IPS-18a (cell line): ENCODE data around the gene SHMT2.

Experiments used
- H3K27ac ChIP-seq: one replicate; pipeline ENCODE4 v1.5.1; 2013; ENCODE audit warnings: low read length
- H3K27me3 ChIP-seq: one replicate; pipeline ENCODE4 v1.6.1; 2013; ENCODE audit warnings: mild to moderate bottlenecking, low read length; ENCODE audit not compliant: control insufficient read depth, insufficient read depth
- H3K36me3 ChIP-seq: one replicate; pipeline ENCODE4 v1.6.1; 2013; ENCODE audit warnings: low read depth, low read length; ENCODE audit not compliant: control insufficient read depth
- H3K4me1 ChIP-seq: one replicate; pipeline ENCODE4 v1.6.1; 2013; ENCODE audit warnings: low read depth, low read length; ENCODE audit not compliant: control insufficient read depth
- H3K4me3 ChIP-seq: one replicate; pipeline ENCODE4 v1.5.1; 2013; ENCODE audit warnings: low read length
- H3K9ac ChIP-seq: one replicate; pipeline ENCODE4 v1.6.1; 2013; ENCODE audit warnings: mild to moderate bottlenecking, low read length, moderate library complexity
- H3K9me3 ChIP-seq: one replicate; pipeline ENCODE4 v1.6.1; 2013; ENCODE audit warnings: low read depth, low read length; ENCODE audit not compliant: control insufficient read depth

The SHMT2 gene

GRCh38 chr12:57229634-57230380, at the start of gene SHMT2:
SHMT2 (plus strand) TSS chr12:57229711; CDS start chr12:57229779, 68 bp downstream.
- peaks cover 30% of the 10 kb centered on the region for H3K4me1 ChIP-seq
- H3K27me3 ChIP-seq = peaks cover 74% of the 10 kb centered on the region
- H3K9me3 ChIP-seq = no peaks in the 10 kb centered on the region
- peak within 1 kb of the TSS; percentile 98 for H3K27ac ChIP-seq
- peaks cover 38% of the 10 kb centered on the region for H3K36me3 ChIP-seq
- peak within 1 kb of the TSS; percentile 97 for H3K4me3 ChIP-seq
- H3K9ac ChIP-seq = peak within 1 kb of the TSS; percentile 100

- Histone ChIP-seq H3K9me3 (no peaks in the 10 kb centered on the region), H3K4me1 (no peaks in the 10 kb centered on the region), H3K27me3 (no peaks in the 10 kb centered on the region), H3K27ac (no peak overlapping the region), H3K9ac (no peak overlapping the region), H3K36me3 (peaks cover 77% of the 10 kb centered on the region), H3K4me3 (no peak overlapping the region)
Observed at GRCh38 chr12:57180321-57180989, 49.1 kb upstream of the SHMT2 start.

DNA sequence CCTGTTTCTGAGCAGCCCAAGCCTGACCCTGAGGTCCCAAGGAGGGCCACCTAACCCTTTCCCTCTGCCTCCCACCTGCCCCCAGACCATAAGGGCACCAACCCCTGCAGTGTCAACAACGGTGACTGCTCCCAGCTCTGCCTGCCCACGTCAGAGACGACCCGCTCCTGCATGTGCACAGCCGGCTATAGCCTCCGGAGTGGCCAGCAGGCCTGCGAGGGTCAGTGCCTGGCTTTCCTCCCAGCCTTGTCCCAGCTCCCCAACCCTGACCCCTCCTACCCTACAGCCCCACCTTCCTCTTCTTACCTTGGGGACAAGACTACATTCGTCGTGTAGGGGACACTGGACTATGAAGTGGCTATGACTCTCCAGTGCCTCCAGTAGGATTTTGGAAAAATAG, 48.4 kb upstream of the SHMT2 start:
- no peak overlapping the region for H3K9ac ChIP-seq
- H3K27ac ChIP-seq = no peak overlapping the region
- no peak overlapping the region for H3K4me3 ChIP-seq

DNA sequence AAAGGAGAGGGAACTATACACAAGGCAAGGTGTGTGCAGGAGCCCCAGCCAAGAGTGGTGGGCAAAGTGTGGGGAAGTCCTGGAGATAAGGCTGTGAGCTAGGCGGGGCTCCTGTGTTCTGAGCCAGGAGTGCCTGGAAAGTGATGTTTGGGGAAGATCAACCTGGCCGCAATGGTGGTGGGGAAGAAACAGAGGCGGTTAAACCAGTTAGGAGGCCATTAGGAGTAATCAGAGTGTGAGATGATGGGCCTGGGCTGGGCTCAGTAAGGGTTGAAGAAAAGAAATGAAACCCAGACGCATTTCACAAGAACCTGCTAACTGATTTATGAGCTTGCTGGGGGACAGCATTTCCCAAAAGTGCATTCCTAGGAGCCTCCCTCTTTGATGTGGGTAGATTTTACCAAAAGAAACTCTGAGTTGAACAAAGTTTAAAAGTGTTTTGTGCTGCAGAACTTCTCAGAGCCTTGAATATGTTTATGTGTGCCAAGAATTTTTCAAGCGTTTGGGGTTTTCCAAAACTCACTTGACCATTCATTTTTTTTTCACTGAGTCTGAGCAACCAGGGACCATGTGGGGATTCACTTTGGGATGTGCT, 47.9 kb upstream of the SHMT2 start:
- no peak overlapping the region for H3K9ac ChIP-seq

More for the DNA sequence above, 48.4 kb upstream of the SHMT2 start:
- Histone ChIP-seq H3K9me3 (no peaks in the 10 kb centered on the region), H3K4me1 (no peaks in the 10 kb centered on the region), H3K36me3 (peaks cover 81% of the 10 kb centered on the region), H3K27me3 (no peaks in the 10 kb centered on the region)

GRCh38 chr12:57182918-57183575, 46.5 kb upstream of the SHMT2 start:
- Histone ChIP-seq H3K9ac (no peak overlapping the region), H3K4me3 (no peak overlapping the region), H3K27me3 (no peaks in the 10 kb centered on the region), H3K9me3 (no peaks in the 10 kb centered on the region), H3K36me3 (peaks cover 83% of the 10 kb centered on the region), H3K4me1 (no peaks in the 10 kb centered on the region), H3K27ac (no peak overlapping the region)

More for the DNA sequence above, 47.9 kb upstream of the SHMT2 start:
- no peak overlapping the region for H3K27ac ChIP-seq
- H3K9me3 ChIP-seq = no peaks in the 10 kb centered on the region
- no peaks in the 10 kb centered on the region for H3K4me1 ChIP-seq
- H3K4me3 ChIP-seq = no peak overlapping the region
- H3K27me3 ChIP-seq = no peaks in the 10 kb centered on the region
- peaks cover 81% of the 10 kb centered on the region for H3K36me3 ChIP-seq

DNA sequence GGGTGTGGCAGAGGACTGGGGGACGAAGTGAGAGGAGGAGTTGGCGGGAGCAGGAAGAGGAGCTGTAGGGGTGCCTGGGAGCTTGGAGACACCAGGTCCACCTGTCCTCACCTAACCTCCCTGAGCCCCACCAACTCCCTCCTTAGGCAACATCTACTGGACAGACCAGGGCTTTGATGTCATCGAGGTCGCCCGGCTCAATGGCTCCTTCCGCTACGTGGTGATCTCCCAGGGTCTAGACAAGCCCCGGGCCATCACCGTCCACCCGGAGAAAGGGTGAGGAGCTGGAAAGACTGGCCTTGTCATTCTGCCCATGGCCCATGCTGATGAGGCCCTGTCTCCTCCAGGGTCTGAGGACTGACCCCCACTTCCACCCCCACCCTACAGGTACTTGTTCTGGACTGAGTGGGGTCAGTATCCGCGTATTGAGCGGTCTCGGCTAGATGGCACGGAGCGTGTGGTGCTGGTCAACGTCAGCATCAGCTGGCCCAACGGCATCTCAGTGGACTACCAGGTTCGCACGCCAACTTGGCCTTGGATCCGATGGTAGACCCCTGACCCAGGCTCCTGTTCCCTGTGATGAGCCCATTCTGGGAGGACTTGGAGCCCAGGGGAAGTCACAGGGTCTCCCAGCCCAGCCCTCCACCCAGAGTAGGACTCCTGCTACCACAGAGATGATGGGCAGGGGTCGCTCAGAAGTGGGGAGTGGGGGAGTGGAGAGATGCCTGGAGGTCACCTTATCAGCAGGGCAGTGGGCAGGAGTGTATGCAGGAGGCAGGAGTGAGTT, 45.4 kb upstream of the SHMT2 start:
- Histone ChIP-seq H3K9ac (no peak overlapping the region), H3K4me1 (no peaks in the 10 kb centered on the region), H3K4me3 (no peak overlapping the region), H3K27ac (no peak overlapping the region), H3K27me3 (no peaks in the 10 kb centered on the region), H3K9me3 (no peaks in the 10 kb centered on the region), H3K36me3 (peaks cover 82% of the 10 kb centered on the region)

DNA sequence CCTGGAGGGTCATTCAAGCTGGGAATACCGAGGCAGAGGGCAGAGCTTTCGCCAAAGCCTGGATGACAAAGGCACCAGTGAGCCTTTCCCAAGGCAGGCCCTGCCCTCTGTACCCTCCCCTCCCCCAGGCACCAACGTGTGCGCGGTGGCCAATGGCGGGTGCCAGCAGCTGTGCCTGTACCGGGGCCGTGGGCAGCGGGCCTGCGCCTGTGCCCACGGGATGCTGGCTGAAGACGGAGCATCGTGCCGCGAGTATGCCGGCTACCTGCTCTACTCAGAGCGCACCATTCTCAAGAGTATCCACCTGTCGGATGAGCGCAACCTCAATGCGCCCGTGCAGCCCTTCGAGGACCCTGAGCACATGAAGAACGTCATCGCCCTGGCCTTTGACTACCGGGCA, 44.1 kb upstream of the SHMT2 start:
- Histone ChIP-seq H3K9ac (no peak overlapping the region), H3K36me3 (peaks cover 76% of the 10 kb centered on the region), H3K27me3 (no peaks in the 10 kb centered on the region), H3K27ac (no peak overlapping the region), H3K9me3 (no peaks in the 10 kb centered on the region), H3K4me3 (no peak overlapping the region), H3K4me1 (no peaks in the 10 kb centered on the region)

- no peaks in the 10 kb centered on the region for H3K4me1 ChIP-seq
- H3K9me3 ChIP-seq = no peaks in the 10 kb centered on the region
- peaks cover 72% of the 10 kb centered on the region for H3K36me3 ChIP-seq
- no peak overlapping the region for H3K27ac ChIP-seq
- no peak overlapping the region for H3K4me3 ChIP-seq
- no peak overlapping the region for H3K9ac ChIP-seq
- no peaks in the 10 kb centered on the region for H3K27me3 ChIP-seq
Observed at GRCh38 chr12:57185906-57186508, 43.5 kb upstream of the SHMT2 start.

DNA sequence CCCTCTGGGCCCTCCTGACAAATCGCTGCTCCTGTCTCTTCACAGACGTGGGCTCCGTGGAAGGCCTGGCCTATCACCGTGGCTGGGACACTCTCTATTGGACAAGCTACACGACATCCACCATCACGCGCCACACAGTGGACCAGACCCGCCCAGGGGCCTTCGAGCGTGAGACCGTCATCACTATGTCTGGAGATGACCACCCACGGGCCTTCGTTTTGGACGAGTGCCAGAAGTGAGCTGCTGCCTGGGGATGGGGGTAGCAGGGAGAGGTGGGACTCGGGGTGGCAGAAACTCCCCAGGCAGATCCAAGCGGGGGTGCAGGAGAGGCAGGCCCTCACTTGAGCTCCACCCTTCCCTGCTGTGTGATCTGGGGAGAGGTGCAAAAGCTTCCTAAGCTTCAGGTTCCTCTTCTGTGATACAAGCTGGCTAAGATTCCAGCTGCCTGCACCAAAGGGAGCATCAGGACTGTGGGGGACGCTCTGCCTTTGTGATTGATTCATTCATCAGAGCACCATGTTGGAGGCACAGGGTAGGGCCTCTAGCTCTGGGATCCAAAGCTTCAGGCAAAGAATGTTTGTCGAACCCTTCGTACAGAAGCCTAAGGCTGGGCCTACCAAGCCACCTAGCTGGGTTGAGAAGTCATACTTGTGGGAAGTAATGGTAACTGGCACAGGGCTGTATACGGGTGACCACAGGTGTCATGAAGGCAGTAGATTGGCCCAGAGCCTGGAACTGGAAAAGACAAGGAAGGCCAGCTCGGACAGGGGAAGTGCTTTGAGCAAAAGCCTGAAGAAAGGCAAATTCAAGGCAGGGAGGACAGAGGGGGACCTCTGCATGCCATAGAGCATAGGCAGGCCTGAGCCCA, 42.1 kb upstream of the SHMT2 start:
- Histone ChIP-seq H3K27ac (no peak overlapping the region), H3K4me1 (no peaks in the 10 kb centered on the region), H3K36me3 (peaks cover 78% of the 10 kb centered on the region), H3K4me3 (no peak overlapping the region), H3K9me3 (no peaks in the 10 kb centered on the region), H3K9ac (no peak overlapping the region), H3K27me3 (no peaks in the 10 kb centered on the region)

- Histone ChIP-seq H3K27me3 (no peaks in the 10 kb centered on the region), H3K4me1 (no peaks in the 10 kb centered on the region), H3K9ac (no peak overlapping the region), H3K36me3 (peaks cover 84% of the 10 kb centered on the region), H3K4me3 (no peak overlapping the region), H3K27ac (no peak overlapping the region), H3K9me3 (no peaks in the 10 kb centered on the region)
Observed at GRCh38 chr12:57188090-57188425, 41.5 kb upstream of the SHMT2 start.
